ENCODE measurements around the gene CACNA2D4.

- TF ChIP-seq EZH2 (IDR thresholded peaks at IDR 0.05; ENCODE audit: insufficient read depth, poor library complexity, severe bottlenecking): no peak
- no peak for TF ChIP-seq EZH2phosphoT487 (IDR thresholded peaks at IDR 0.05; ENCODE audit: insufficient read depth, low read depth)
These were observed 97.6 kb downstream of the CACNA2D4 start for GRCh38 chr12:1820896-1821291.
